Stomach (tissue), 9 donors: ENCODE results near the gene CD38. TPM values are rescaled to one million over a fixed set of nuclear protein-coding genes. Genes with fewer than 3 reads are reported as not detected.

Experiments
- DNase-seq, 2 donors: peaks; one replicate each; pipeline versions ENCODE4 v3.0.0 to v3.0.0-alpha.2; 2013 to 2019
- H3K27ac ChIP-seq, 5 donors: fragments of 200-600 bp in 4 of 5; sonication (generic) in 4 of 5; one replicate each; pipeline ENCODE4 v1.5.1; 2013 to 2019; ENCODE audit warnings: mild to moderate bottlenecking in 1 of 5, moderate library complexity in 1 of 5
- H3K27me3 ChIP-seq, 3 donors: fragments of 200-600 bp; sonication (generic); one replicate each; pipeline ENCODE4 v1.5.1; 2017 to 2019; ENCODE audit warnings: mixed run types in 1 of 3
- H3K36me3 ChIP-seq, 4 donors: fragments of 200-600 bp; sonication (generic); 1 replicate in 3 of 4; 2 replicates in 1 of 4; pipeline ENCODE4 v1.5.1; 2016 to 2019
- H3K4me1 ChIP-seq, 4 donors: fragments of 200-600 bp; sonication (generic); one replicate each; pipeline ENCODE4 v1.5.1; 2016 to 2019
- H3K4me3 ChIP-seq, 4 donors: fragments of 200-600 bp; sonication (generic) in 3 of 4; one replicate each; pipeline ENCODE4 v1.5.1; 2016 to 2019; ENCODE audit warnings: mild to moderate bottlenecking in 1 of 4
- H3K9me3 ChIP-seq, 4 donors: fragments of 200-600 bp; sonication (generic); one replicate each; pipeline ENCODE4 v1.5.1; 2016 to 2019
- CTCF ChIP-seq, 7 experiments: fragments of 450-650 bp in 4 of 7; fragments of 200-600 bp in 3 of 7; sonication (generic) in 3 of 7; IDR thresholded peaks; one replicate each; pipeline ENCODE4 v1.5.1; 2016 to 2019; ENCODE audit warnings: antibody characterized with exemption in 7 of 7, control low read depth in 2 of 7, mild to moderate bottlenecking in 1 of 7
- EP300 ChIP-seq: sonication (generic); formaldehyde crosslinking; IDR thresholded peaks from one replicate; pipeline ENCODE4 v1.6.1; 2017; ENCODE audit warnings: antibody characterized with exemption
- POLR2A ChIP-seq, 4 donors: fragments of 450-650 bp; IDR thresholded peaks; one replicate each; pipeline ENCODE4 v1.6.1; 2016; ENCODE audit warnings: antibody characterized with exemption in 4 of 4, control low read depth in 2 of 4, mild to moderate bottlenecking in 1 of 4, moderate library complexity in 1 of 4
- POLR2AphosphoS5 ChIP-seq, 3 donors: sonication (generic); formaldehyde crosslinking; IDR thresholded peaks; one replicate each; pipeline ENCODE4 v1.6.1; 2016; ENCODE audit warnings: antibody characterized with exemption in 3 of 3
- WGBS, 5 donors: extraction: QIAGEN DNeasy Blood & Tissue Kit in 3 of 5; methylation state at CpG; one replicate each; pipeline versions ENCODE4 v1.1.5 to v1.1.7; 2013 to 2018; 5-methylcytosine and 5-hydroxymethylcytosine counted together
- intact Hi-C: fragments of 100-400 bp; cut with DNase I; formaldehyde crosslinking; loops from one replicate; pipeline ENCODE4 v1.15.1; 2023; ENCODE audit warnings: low total_unique reads
- polyA plus RNA-seq, 3 donors: library from polyadenylated mRNA; stranded (reverse); fragments of 200-250 nt; gene quantifications; one replicate each; pipeline ENCODE4 v1.2.3, GENCODE V29; 2013
- total RNA-seq, 5 donors: library from RNA; depleted of rRNA; stranded (reverse); fragments of >200 nt; gene quantifications; one replicate each; pipeline versions ENCODE4 v1.1.0 to v1.2.3, GENCODE V29; 2014 to 2016
- donor health status: healthy with polysubstance abuse.
- donor health status: Bipolar disorder and iron deficiency.
- donor health status: healthy.

Gene CD38
- total and polyA plus RNA-seq, 8 donors, result 0.62 to 44.9 (median 2.2) TPM

DNA sequence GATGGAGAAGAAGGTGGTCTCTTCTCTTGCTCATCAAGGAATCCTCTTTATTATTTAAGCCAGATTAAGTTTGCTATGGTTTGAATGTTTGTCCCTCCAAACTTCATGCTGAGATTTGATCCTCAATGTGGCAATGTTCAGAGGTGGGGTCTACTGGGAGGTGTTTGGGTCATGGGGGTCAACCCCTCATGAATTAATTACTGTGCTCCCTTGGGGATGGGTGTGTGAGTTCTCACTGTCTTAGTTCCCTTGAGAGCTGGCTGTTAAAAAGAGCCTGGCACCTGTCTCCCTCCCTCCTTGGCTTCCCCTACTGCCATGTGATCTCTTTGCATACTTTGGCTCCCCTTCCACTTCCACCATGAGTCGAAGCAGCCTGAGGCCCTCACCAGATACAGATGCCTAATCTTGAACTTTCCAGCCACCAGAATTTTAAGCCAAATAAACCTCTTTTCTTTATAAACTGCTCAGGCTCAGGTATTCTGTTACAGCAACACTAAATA is 36.0 kb upstream of the CD38 start:
- H3K27ac ChIP-seq, result no peak overlapping the region
- H3K9me3 ChIP-seq, result peaks cover 0 to 17% (median 4%) of the 10 kb centered on the region in 4 donors
- no peaks in the 10 kb centered on the region for H3K27me3 ChIP-seq
- no peak for TF ChIP-seq CTCF (IDR thresholded peaks at IDR 0.05)
- no peak for TF ChIP-seq POLR2AphosphoS5 (IDR thresholded peaks at IDR 0.05)
- TF ChIP-seq POLR2A (IDR thresholded peaks at IDR 0.05), result no peak
- no peak for TF ChIP-seq EP300
- no peaks in the 10 kb centered on the region for H3K4me1 ChIP-seq
- intact Hi-C loops, result no loop called here
- no peaks in the 10 kb centered on the region for H3K36me3 ChIP-seq
- WGBS, 5 donors, result 48 to 70% (median 59%) methylated on average over 1 of the region's 1 CpG
- H3K4me3 ChIP-seq, result no peak overlapping the region
- DNase-seq, result no peak

- TF ChIP-seq CTCF (IDR thresholded peaks at IDR 0.05) (no peak), EP300 (no peak), POLR2AphosphoS5 (IDR thresholded peaks at IDR 0.05) (no peak), POLR2A (IDR thresholded peaks at IDR 0.05) (no peak)
- WGBS, 5 donors, result 11 to 38% (median 18%) methylated on average over 1 of the region's 1 CpG
- DNase-seq, result no peak
- no peak overlapping the region for H3K4me3 ChIP-seq
- H3K9me3 ChIP-seq, result peaks cover 0 to 17% (median 4%) of the 10 kb centered on the region in 4 donors
- H3K27ac ChIP-seq, result no peak overlapping the region
- no peaks in the 10 kb centered on the region for H3K27me3 ChIP-seq
- intact Hi-C loops, result no loop called here
- H3K4me1 ChIP-seq, result no peaks in the 10 kb centered on the region
- H3K36me3 ChIP-seq, result no peaks in the 10 kb centered on the region
These were observed 35.5 kb upstream of the CD38 start for GRCh38 chr4:15742637-15743036.

- no peak for DNase-seq
- intact Hi-C loops, result no loop called here
- Histone ChIP-seq H3K27me3 (no peaks in the 10 kb centered on the region), H3K4me1 (no peaks in the 10 kb centered on the region), H3K36me3 (no peaks in the 10 kb centered on the region), H3K4me3 (no peak overlapping the region), H3K9me3 (peaks cover 0 to 17% (median 4%) of the 10 kb centered on the region in 4 donors), H3K27ac (no peak overlapping the region)
- WGBS, 5 donors, result 40 to 58% (median 50%) methylated on average over 5 of the region's 5 CpGs
- TF ChIP-seq POLR2AphosphoS5 (IDR thresholded peaks at IDR 0.05), result no peak
- TF ChIP-seq POLR2A (IDR thresholded peaks at IDR 0.05), result no peak
- no peak for TF ChIP-seq CTCF (IDR thresholded peaks at IDR 0.05)
- TF ChIP-seq EP300, result no peak
These were observed 34.0 kb upstream of the CD38 start for GRCh38 chr4:15744016-15744545.

DNA sequence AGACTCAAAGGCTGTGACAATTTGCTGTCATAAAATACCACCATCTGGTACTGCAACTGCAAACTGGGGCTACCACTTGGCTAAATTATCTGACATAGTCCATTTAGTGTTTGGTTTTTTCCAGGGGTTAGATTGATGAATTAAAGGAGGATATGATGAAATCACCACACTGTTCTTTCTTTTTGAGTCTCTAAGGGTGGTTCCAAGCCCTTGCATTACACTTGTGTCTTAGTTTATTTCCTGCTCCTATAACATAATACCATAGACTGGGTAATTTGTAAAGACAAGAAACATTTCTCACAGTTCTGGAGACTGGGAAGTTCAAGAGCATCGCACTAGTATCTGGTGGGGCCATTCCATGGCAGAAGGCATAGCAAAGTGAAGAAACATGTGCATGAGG is 32.0 kb upstream of the CD38 start:
- Histone ChIP-seq H3K4me1 (no peaks in the 10 kb centered on the region), H3K36me3 (no peaks in the 10 kb centered on the region), H3K27ac (no peak overlapping the region), H3K9me3 (peaks cover 0 to 15% (median 4%) of the 10 kb centered on the region in 4 donors), H3K27me3 (no peaks in the 10 kb centered on the region), H3K4me3 (no peak overlapping the region)
- intact Hi-C loops, result no loop called here
- no peak for TF ChIP-seq POLR2AphosphoS5 (IDR thresholded peaks at IDR 0.05)
- no peak for TF ChIP-seq CTCF (IDR thresholded peaks at IDR 0.05)
- no peak for TF ChIP-seq EP300
- no peak for TF ChIP-seq POLR2A (IDR thresholded peaks at IDR 0.05)
- no peak for DNase-seq
- WGBS, 5 donors, result 85 to 98% (median 93%) methylated on average over 1 of the region's 1 CpG
